ENCODE results near the gene LYG1.
"Not testable (repeated sequence)": the region's sequence is repeated elsewhere in the genome, so short reads cannot be mapped to it uniquely, and the experiment has no call there.

Gene LYG1

DNA sequence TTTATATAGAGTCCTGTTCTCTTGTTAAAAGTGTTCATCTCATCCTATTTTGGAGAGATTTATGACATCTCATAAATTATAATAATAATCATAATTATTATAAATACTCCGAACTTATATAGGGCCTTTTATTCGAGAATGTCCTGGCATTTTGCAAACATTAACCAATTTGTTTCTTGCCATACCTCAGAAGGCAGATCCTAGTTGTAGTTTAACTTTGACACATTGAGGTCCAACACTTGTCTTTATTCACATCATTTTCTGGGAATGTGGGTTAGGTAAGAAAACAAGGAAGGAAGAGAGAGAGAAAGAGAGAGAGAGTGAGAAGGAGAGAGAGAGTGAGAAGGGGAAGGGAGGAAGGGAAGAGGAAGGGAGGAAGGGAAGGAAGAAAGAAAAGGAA, at the start of gene LYG1:
Gene LYG1, minus strand, starts transcription at position 101 of the 400 bp plus-strand sequence. CDS start 5,527 bp downstream, outside the sequence.
- not testable (repeated sequence) for DNase-seq (ENCODE audit: low read depth in 2 of 2)

GRCh38 chr2:99350194-99350593, 49.2 kb upstream of the LYG1 start:
- no peak for DNase-seq (ENCODE audit: low read depth in 2 of 2)

GRCh38 chr2:99348173-99348572, 47.2 kb upstream of the LYG1 start:
- no peak for DNase-seq (ENCODE audit: low read depth in 2 of 2)

GRCh38 chr2:99346218-99346617, 45.2 kb upstream of the LYG1 start:
- DNase-seq (ENCODE audit: low read depth in 2 of 2), result no peak

DNA sequence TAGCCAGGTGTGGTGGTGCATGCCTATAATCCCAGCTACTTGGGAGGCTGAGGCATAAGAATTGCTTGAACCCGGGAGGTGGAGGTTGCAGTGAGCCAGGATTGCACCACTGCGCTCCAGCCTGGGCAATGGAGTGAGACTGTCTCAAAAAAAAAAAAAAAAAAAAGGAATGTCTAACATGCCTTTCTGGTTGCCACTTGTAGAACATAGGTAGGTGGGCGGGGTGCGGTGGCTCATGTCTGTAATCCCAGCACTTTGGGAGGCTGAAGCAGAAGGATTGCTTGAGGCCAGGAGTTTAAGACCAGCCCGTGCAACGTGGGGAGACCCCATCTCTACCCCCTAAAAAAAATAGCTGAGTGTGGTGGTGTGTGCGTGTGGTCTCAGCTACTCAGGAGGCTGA, 44.4 kb upstream of the LYG1 start:
- not testable (repeated sequence) for DNase-seq (ENCODE audit: low read depth in 2 of 2)

- DNase-seq (ENCODE audit: low read depth in 2 of 2), result no peak
Measured at GRCh38 chr2:99342536-99342935, 41.5 kb upstream of the LYG1 start.

DNA sequence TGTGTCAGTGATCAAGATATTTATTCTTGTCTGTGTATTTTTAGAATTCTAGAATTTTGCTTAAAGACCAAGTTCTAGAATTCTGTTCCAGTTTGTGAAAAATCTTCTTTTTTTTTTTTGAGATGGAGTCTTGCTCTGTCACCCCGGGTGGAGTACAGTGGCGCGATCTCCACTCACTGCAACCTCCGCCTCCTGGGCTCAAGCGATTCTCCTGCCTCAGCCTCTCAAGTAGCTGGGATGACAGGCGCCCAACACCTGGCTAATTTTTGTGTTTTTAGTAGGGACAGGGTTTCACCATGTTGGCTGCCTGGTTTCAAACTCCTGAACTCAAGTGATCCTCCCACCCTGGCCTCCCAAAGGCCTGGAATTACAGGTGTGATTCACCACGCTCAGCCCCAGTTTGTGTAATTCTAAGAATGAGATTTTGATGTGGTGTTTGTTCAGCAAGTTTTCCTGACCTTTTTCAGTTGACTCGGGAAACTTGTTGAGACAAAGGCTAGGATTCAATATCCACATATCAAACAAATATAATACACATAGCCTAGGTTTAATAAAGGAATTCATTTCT, 39.8 kb upstream of the LYG1 start:
- DNase-seq (ENCODE audit: low read depth in 2 of 2), result no peak

DNA sequence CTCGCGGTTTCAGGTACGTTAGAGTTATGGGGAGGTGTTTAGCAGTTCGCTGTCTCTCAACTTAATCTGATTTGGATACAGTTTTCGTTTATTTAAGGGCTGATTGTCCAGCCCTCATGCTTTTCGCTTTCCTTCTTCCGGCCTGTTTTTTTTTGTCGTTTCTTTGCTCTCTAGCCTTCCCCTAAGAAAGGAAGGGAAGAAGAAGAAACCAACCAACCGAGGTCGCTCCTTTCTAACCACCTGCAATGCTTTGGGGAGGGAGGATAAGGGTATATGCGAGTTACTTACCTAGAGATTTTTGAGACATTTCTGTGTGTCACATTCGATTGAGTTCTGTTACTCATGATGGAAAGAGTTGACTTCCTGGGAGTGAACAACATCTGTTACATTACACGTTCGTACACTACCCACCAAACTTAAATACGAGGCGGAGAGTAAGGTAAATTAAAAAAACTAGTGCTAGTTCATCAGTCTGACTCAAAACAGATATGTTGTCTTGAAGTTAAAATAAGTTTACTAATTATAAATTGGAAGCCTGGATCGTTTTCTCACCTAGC, 37.1 kb upstream of the LYG1 start:
- DNase-seq (ENCODE audit: low read depth in 2 of 2), result no peak

GRCh38 chr2:99337113-99338028, 36.4 kb upstream of the LYG1 start, which contains the start of gene EIF5B:
Gene EIF5B (plus strand): TSS chr2:99337389. CDS start chr2:99337555, 166 bp downstream.
- peak; percentile 86 to 88 for DNase-seq (ENCODE audit: low read depth in 2 of 2)

DNA sequence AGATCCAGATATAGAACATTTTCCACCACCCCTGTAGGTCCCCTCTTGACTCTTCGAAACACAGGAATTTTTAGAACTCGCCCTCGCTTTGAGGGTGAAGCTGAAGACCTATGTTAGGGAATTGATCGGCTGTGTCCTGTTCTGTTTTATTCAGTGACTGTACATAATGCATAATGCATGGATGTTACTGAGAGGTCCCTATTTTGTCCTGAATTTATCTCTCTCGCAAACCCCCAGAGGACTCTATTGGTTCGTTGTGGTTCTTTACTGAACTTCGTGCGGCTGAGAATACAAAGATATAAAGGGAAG, 35.8 kb upstream of the LYG1 start:
- no peak for DNase-seq (ENCODE audit: low read depth in 2 of 2)

DNA sequence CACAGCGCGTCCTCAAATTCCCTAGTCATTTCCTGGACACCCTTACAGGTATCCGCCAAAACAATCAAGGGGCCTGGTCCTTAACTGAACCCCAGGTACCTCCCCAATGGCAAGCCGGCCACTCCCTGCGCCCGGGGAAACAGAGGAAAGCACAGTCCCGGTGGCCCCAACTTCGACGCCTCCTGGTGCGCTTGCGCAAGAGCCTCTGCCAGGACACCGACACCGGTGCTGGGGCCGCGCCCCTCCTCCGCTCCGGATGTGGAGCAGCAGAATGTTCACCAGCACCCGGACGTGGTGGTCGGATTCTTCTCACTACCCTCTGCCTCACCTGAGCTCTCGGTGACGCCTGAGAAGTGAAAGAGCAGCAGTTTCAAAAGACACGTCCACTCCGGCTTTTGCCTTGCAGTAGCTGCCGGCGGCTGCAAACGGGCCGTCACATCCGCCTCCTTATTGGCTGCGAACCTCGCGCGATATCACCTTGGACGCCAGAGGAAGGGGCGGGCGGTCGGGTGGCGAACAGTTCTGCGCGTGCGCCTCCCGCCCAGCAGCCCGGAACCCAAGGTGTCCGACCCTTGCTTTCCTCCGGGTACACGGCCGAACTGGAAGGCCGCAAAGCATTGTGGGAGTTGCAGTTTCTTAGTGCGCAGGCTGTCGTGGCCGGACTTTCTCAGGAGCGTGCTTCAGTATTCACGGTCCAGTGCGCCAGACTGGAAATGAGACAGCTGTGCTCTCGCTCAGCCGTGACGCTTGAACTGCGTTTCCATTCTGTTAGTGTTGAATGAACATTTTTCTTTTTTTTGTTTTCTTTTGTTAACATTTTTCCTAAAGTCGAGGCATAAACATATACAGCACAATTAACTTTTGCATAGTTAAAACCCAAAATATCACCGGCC, 35.2 kb upstream of the LYG1 start, which contains the start of gene TXNDC9:
Gene TXNDC9, minus strand, starts transcription at position 423 of the 893 bp plus-strand sequence. CDS start 3,123 bp downstream, outside the sequence.
- DNase-seq (ENCODE audit: low read depth in 2 of 2), result peak; percentile 91 to 96

DNA sequence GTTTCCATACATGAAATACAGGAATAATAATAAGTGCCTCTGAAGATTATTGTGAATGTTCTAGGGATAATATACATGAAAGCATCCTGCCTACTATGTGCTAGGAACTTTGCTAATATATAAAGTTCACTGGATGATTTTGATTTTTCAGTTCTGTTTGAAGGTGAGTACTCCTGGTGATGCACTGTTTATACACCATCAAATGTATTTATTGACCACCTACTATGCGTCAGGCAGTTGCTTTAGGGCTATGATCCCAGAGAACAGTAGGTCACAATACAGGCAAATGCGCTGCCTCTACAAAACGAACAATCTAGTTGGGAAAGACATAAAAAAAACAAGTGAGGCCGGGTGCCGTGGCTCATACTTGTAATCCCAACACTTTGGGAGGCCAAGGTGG, 24.4 kb upstream of the LYG1 start:
- DNase-seq (ENCODE audit: low read depth in 2 of 2), result no peak

- not testable (repeated sequence) for DNase-seq (ENCODE audit: low read depth in 2 of 2)
Measured at GRCh38 chr2:99317873-99318200, 16.8 kb upstream of the LYG1 start.

- no peak for DNase-seq (ENCODE audit: low read depth in 2 of 2)
Measured at GRCh38 chr2:99317161-99317872, 16.3 kb upstream of the LYG1 start.

DNA sequence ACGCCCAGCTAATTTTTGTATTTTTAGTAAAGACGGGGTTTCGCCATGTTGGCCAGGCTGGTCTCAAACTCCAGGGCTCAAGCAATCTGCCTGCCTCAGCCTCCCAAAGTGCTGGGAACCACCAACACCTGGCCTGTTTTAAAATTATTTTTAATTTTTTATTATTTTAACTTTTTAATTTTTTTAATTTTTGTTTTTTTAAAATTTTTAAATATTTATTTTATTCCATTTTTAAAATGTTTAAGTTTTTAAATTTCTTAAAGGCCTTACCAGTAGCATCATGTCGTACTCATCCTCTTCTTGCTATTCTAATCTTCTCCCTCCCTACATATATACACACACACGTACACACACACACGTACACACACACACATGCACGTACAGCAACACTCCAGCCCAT, 1.4 kb downstream of the LYG1 start:
- no peak for DNase-seq (ENCODE audit: low read depth in 2 of 2)

DNA sequence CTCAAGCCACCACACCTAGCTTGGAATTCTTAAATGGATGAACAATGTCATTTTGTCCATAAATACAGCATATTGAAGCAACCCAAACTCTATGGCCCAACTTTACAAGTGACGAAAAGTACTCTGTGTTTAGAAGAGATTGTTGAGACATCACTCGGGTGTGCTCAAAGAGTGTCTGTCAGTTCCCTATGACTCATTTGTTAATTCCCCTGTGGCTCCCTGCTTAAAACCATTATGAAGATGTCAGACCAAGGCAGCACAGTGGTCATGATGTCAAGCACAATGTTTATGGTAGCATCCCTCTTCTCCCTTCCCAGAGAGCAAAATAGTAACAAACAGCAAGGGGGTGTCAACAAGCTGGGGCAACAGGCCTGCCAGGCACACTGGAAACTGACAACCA, 3.0 kb downstream of the LYG1 start:
- no peak for DNase-seq (ENCODE audit: low read depth in 2 of 2)

- no peak for DNase-seq (ENCODE audit: low read depth in 2 of 2)
Measured at GRCh38 chr2:99285526-99285925, 15.5 kb downstream of the LYG1 start.

DNA sequence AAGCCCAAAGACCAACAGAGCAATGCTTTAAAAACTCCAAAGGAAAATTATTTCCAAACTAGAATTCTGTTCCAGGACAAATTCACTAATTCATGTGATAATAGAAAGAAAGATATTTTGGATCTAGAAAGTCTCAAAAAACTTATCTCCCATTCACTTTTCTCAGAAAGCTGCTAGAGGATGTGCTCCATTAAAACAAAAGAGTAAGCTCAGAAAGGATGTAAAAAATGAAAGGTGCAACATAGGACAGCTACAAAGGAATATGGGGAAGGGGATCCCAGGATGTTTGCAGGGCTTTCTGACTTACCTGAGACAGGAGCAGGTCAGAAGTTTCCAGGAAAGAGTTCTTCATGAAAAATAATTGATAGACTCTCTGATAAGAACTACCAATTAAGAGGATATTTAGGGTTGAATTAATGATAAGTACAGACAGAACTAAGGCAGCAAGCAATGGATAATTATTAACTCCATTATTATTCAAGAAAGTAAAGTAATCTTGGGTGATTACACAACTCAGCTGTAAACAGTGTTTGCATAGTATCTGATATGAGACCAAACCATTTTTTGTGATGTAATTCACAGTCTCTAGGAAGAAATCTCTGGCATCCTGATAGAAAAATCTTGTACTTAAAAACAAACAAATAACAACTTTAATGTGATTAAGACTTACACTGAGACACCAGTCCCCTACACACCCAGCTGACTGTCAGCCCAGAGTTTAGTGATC, 20.9 kb downstream of the LYG1 start:
- DNase-seq (ENCODE audit: low read depth in 2 of 2), result no peak

DNA sequence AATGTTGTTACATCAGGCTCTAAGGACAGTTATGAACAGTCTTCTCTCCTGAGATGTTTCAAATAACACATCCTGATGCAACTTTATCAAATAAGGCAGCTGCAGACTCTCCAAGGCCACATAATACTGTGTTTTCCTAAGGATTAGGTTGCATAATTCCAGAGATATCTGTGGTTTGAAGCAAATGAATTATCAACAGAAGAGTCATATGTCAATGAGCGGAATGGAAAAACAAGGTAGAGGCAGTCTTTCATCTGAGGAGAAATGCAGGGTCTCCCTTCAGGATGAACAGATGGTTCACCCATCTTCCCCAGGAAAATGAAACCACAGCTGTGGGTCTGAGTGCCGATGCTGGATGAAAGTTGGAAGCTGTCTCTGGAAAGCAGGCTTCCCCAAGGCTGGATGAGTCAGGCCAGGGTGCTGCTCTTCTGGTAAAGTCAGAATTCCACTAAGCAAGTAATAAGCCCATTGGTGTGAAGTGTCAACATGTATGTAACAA, 22.2 kb downstream of the LYG1 start:
- no peak for DNase-seq (ENCODE audit: low read depth in 2 of 2)

GRCh38 chr2:99278195-99278765, 22.7 kb downstream of the LYG1 start:
- not testable (repeated sequence) for DNase-seq (ENCODE audit: low read depth in 2 of 2)

All from activated CD4-positive, alpha-beta T cell treated with anti-CD3 and anti-CD28 coated beads for 24 hours (primary cell).